NCI-H345 treated with DMSO at 0.1 percent for 48 hours (cell line): ENCODE data around the gene NRG3.

Experiments
- DNase-seq: peaks from one replicate; lab custom pipeline; 2025; ENCODE audit not compliant: unreplicated experiment; lab: John Stamatoyannopoulos, UW

The NRG3 gene

DNA sequence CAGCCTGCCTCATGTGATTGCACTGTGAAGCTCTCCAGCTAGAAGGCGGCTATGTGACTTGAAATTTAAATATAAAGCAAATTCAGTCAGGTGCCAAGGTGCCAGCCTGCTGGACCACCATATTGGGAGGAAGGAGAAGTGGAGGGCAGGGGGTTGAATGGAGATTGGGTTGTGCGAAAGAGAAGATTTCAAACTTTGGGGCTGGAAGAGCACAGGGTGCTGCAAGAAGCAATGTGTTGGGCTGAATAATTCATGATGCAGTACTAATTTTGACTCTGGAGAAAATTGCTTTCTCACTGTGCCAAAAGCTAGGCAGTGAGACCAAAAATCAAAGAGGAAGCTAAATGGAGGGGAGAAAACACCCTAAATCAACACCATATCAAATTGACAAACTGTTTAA, 335.3 kb downstream of the NRG3 start:
- DNase-seq: no peak

- no peak for DNase-seq
These were observed 336.4 kb downstream of the NRG3 start for GRCh38 chr10:82211346-82211745.

DNA sequence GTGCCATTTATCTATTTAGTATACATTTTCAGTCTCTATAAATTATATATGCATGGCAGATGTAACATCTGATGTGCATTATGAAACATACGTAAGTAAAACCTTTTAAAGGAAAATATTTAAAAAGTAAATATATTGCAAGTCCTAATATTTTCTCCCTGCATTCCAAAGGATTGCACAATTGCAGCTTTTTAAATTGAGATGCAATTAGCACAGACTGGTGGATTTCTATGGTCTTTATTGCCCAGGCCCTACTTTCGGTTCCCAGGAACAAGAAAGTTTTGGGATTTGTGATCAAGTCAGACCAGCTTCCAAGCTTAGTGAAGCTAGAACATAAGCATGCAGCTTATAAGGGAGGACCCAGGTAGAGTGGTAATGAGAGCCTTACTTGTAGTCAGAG, 337.8 kb downstream of the NRG3 start:
- no peak for DNase-seq

DNA sequence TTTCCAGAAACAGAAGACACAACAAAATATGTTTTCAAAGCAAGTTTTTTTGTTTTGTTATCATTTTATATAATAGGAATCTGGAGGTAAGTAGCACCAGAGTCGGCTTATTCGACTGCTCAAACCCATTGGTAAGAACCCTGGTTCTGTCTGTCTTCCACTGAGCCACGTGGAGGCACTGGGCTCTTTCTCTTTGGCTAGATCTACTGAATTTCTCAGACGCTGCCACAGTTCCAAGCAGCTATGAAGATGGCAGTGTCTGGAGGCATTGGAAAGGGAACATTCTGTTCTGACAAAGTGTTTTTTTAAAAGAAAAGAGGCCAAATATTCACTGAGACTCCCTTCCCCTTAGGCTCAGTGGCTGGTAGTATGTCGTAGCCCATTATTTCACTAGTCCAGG, 338.8 kb downstream of the NRG3 start:
- no peak for DNase-seq

GRCh38 chr10:82221056-82221455, 346.1 kb downstream of the NRG3 start:
- DNase-seq: no peak

- no peak for DNase-seq
These were observed 346.7 kb downstream of the NRG3 start for GRCh38 chr10:82221601-82222149.

DNA sequence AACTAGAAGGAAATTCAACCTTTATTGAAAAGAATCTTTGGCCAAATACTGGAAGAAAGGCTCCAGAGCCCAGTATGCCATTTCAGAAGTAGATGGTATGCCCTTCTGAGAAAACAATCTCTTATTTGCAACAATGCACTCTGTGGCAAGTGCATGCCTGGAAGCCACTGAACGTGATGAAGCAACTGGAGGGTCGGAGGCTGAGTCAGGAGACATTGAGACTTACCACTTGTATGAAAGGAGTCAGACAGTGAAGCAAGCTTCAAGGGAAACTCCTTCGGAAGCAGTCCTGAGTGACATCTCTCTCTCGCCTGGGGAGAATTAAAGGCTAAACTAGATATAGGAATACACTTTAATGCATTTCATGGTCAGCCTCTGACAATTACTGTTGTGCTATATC, 353.7 kb downstream of the NRG3 start:
- no peak for DNase-seq

GRCh38 chr10:82234173-82234572, 359.2 kb downstream of the NRG3 start:
- no peak for DNase-seq

DNA sequence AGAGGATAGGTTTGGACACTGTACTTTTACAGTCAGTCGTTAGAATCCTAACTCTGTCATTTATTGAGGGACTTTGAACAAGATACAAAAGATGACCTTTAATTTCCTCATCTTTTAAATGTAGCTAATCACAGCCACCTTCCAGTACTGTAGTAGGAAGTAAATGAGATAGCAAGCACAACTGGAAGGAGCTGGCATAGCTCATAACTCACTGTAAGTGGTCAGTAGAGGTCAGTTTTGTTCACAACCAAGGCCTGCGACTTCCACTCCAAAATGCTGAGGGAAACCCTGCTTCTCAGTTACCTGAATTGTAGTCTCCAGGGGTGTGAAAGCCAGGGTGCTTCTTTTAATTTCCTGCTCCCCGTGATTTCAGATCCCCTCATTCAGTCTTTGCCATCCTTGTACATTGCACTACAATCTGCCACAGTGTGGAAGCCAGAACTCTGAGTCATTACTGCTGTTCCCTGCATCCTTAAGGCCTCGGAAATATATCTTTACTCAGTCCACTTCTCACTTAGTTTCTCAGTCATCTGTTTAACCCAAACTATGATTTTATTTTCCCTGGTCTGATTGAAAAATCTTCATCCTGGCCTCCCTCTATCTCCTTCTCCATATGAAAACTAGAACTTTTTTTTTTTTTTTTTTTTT, 361.2 kb downstream of the NRG3 start:
- DNase-seq: no peak

DNA sequence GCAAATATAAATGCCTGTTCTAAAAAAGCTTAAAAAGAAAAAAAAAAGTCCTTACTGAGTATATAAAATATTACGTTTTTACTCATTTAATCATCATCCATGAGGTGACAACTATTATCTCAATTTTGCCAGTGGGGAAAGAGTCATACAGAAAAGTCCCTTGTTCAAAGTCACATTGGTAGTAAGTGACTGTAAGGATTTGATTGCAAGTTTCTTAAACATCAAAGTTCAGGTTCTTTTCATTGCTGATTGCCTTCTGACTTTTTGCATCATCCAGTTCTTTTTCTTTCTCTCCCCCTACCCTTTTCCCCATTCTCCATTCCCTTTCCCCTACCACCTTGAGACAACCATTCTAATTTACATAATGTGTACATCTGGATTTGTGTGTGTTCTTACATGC, 363.3 kb downstream of the NRG3 start:
- DNase-seq: no peak

DNA sequence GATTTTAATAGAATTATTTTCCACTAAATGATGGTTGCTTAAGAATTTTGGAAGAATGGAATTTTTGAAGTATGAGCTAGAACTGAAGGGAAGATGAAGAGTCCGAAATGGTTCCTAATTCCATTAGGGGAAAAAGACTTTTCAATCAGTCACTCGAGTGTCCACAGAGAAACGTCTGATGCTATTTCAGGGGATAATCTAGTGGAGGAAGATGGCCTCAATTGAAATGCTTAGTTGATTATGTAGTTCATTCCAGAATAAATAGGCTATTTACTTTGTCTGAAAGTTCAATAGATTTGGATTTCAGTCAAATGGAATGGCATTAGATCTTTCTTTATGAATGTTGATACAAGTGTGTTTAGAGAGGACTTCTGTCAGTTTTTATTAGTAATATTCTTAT, 365.4 kb downstream of the NRG3 start:
- no peak for DNase-seq

- DNase-seq: no peak
These were observed 367.8 kb downstream of the NRG3 start for GRCh38 chr10:82242778-82243177.

GRCh38 chr10:82245157-82245556, 370.2 kb downstream of the NRG3 start:
- no peak for DNase-seq

- DNase-seq: no peak
These were observed 371.0 kb downstream of the NRG3 start for GRCh38 chr10:82245906-82246560.

GRCh38 chr10:82249141-82249540, 374.1 kb downstream of the NRG3 start:
- no peak for DNase-seq

- no peak for DNase-seq
These were observed 376.4 kb downstream of the NRG3 start for GRCh38 chr10:82251222-82251906.

DNA sequence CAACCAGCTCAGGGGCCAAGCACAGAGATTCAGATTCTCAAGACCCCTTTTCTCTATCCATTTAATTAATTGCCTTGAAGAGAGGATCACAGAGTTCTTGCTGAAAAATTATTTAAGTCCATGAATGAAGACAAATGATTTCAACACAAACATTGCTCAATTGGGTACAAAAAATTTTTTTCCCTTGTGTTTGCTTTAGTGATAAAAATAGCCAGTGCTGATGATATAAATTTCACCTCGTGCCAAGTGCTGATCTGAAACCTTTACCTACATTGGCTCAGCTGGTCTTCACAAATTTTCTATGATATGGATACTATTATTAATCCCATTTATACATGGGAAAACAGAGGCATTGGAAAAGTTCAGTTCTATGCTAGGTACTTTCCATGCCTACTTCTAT, 377.1 kb downstream of the NRG3 start:
- no peak for DNase-seq

DNA sequence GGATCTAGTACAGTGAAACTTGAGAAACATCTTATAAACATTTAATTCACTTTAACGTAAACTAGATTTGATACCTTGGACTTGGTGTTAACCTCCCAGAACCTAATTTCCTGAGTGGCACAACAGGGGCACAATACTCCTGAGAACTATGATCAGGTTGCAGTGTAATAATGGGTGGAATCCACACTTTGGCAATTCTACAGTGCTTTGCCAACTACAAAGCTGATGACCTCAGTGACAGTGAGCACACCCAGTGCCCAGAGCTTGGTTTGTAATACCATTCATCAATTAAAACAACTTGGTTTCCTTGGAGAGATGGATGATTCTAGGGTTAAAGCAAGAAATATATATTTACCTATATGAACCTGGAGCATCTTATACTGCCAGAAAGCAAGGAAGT, 379.2 kb downstream of the NRG3 start:
- no peak for DNase-seq

- DNase-seq: no peak
These were observed 381.3 kb downstream of the NRG3 start for GRCh38 chr10:82256275-82256674.

DNA sequence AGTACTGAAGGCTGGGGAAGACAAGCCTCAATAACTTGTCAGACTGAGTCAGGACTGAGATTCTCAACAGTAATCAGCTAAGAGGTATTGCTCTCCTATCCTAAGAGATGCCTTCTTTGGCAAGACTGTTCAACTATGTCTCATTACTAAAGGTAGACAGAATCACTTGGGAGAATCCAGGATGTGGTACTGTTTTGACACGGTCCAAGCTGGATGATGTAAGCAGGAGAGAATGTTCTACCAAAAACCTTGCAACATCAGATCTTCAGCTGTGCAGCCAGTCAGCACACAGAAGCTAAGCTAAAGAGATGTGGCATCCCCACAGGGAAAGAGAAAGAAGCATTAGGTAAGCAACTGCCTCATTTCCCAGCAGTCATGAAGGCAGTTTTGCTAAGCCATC, 391.4 kb downstream of the NRG3 start:
- no peak for DNase-seq

GRCh38 chr10:82267014-82267413, 392.0 kb downstream of the NRG3 start:
- DNase-seq: no peak

DNA sequence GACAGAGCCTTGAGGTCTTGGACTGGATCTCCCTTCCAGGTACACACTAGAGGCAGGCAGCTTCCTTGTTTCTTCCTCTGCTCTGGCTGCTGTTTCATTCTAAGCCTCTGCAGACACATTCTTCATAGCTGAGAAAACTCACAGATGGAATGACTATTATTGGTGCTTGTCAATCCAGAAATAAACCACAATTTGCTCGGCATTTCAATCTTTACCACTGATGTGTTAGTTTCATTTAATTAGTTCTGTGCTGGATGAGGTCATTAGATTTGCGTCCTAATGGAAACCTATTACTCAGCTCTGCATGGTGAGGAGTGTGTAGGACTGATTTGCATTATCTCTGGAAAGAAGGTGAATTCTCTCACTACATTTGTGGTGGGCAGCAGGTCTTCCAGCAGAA, 392.5 kb downstream of the NRG3 start:
- DNase-seq: no peak
